Astrocyte (in vitro differentiated cells and primary cell): ENCODE results near the gene MICAL2.

Source experiments
- EZH2 ChIP-seq: IDR thresholded peaks from 2 replicates; pipeline ENCODE4 v1.6.1; 2012; ENCODE audit warnings: mild to moderate bottlenecking, low read length, inconsistent platforms; ENCODE audit not compliant: insufficient read depth
- TF ChIP-seq, protein P1 (sequence below): IDR thresholded peaks from 2 replicates; pipeline ENCODE4 v1.5.1; 2011; ENCODE audit warnings: low read depth, mild to moderate bottlenecking, inconsistent platforms, low read length, moderate library complexity; ENCODE audit not compliant: insufficient read depth

DNA sequence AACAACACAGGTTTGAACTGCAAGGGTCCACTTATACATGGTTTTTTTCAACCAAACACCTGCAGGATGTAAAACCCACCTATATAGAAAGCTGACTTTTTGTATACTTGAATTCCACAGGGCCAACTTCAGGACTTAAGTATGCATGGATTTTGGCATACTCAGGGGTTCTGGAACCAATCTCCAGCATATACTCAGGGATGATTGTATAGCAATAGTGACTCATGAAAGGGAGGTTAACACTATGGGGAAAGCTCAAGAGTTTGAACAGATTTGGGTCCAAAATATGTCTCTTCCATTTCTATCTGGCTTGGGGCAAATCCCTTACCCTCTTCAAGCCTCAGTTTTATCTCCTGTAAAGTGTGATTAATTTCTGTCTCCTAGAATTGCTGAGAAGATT lies 94.9 kb downstream of the MICAL2 start:
- TF ChIP-seq, protein P1, sequence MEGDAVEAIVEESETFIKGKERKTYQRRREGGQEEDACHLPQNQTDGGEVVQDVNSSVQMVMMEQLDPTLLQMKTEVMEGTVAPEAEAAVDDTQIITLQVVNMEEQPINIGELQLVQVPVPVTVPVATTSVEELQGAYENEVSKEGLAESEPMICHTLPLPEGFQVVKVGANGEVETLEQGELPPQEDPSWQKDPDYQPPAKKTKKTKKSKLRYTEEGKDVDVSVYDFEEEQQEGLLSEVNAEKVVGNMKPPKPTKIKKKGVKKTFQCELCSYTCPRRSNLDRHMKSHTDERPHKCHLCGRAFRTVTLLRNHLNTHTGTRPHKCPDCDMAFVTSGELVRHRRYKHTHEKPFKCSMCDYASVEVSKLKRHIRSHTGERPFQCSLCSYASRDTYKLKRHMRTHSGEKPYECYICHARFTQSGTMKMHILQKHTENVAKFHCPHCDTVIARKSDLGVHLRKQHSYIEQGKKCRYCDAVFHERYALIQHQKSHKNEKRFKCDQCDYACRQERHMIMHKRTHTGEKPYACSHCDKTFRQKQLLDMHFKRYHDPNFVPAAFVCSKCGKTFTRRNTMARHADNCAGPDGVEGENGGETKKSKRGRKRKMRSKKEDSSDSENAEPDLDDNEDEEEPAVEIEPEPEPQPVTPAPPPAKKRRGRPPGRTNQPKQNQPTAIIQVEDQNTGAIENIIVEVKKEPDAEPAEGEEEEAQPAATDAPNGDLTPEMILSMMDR: no peak
- TF ChIP-seq EZH2: no peak
